ENCODE data around the gene TTLL1. TPM values are rescaled to one million over a fixed set of nuclear protein-coding genes. Genes with fewer than 3 reads are reported as not detected.

The TTLL1 gene
- total RNA-seq (10 to 100 TPM; 21.6 to 27.2 TPM), polyA plus RNA-seq (ENCODE audit: insufficient read length in 2 of 2) (10 to 100 TPM; 31.6 to 33.6 TPM)
- long read RNA-seq, donor 1, transcript TTLL1-201 (11 exons, 1,645 nt), result major isoform, 10 of 10 reads
- long read RNA-seq, donor 1, partial matches to known transcripts, result 0 of 10 reads
- long read RNA-seq, donor 1, other reads (novel, unspliced or antisense), result 0 of 10 reads
- long read RNA-seq, donor 2, partial matches to known transcripts, result 0 of 3 reads
- long read RNA-seq, donor 2, other reads (novel, unspliced or antisense), result 0 of 3 reads
- long read RNA-seq, donor 3, partial matches to known transcripts, result 0 of 2 reads
- long read RNA-seq, donor 3, other reads (novel, unspliced or antisense), result 0 of 2 reads
- long read RNA-seq, donor 4, transcript TTLL1-201 (11 exons, 1,645 nt), result major isoform, 6 of 6 reads
- long read RNA-seq, donor 4, partial matches to known transcripts, result 0 of 6 reads
- long read RNA-seq, donor 4, other reads (novel, unspliced or antisense), result 0 of 6 reads

- under 1% methylated on average over 58 of the region's 64 CpGs for WGBS (ENCODE audit: insufficient coverage)
- H3K27me3 ChIP-seq (ENCODE audit: control insufficient read depth, insufficient read depth, low read length), result no peaks in the 10 kb centered on the region
- H3K4me1 ChIP-seq (ENCODE audit: control insufficient read depth, insufficient read depth, low read length), result peaks cover 7% of the 10 kb centered on the region
- peak; percentile 43 to 95 (median 72) for DNase-seq (ENCODE audit: low read depth in 4 of 6, low spot score in 6 of 6)
- H3K4me3 ChIP-seq (ENCODE audit: low read depth, low read length), result peak within 1 kb of the TSS; percentile 79
- H3K9me3 ChIP-seq (ENCODE audit: control insufficient read depth, insufficient read depth, low read length), result no peaks in the 10 kb centered on the region
- no peak within 1 kb of the TSS for H3K27ac ChIP-seq (ENCODE audit: low read depth, low read length)
- H3K36me3 ChIP-seq (ENCODE audit: control insufficient read depth, insufficient read depth, low read length), result peaks cover 4% of the 10 kb centered on the region
Observed at GRCh38 chr22:43088984-43089717, at the start of gene TTLL1. Gene TTLL1 (minus strand): TSS chr22:43089391. CDS start chr22:43075586, 13,805 bp downstream.

DNA sequence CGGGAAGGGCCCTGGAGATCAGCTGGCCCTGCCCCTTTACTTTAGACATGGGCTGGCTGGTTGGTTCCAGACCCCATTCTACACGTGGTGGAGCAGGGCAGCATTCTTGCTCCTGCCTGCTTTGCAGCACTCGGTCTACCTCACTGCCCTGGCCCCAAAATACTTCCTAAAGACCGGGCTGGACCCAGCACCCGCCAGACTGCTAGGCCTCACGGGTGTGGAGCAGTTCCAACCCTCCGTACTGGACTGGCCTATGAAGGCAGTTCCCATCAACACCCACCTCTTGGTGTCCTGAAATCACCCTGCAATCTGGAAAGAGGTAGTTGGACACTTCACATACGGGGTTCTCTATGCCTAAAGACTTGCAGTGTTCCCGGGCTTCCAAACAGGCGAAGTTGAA, 47.6 kb upstream of the TTLL1 start:
- Histone ChIP-seq H3K36me3 (ENCODE audit: control insufficient read depth, insufficient read depth, low read length) (peaks cover 92% of the 10 kb centered on the region), H3K9me3 (ENCODE audit: control insufficient read depth, insufficient read depth, low read length) (no peaks in the 10 kb centered on the region), H3K4me3 (ENCODE audit: low read depth, low read length) (no peak overlapping the region), H3K27ac (ENCODE audit: low read depth, low read length) (no peak overlapping the region), H3K4me1 (ENCODE audit: control insufficient read depth, insufficient read depth, low read length) (peaks cover 12% of the 10 kb centered on the region), H3K27me3 (ENCODE audit: control insufficient read depth, insufficient read depth, low read length) (no peaks in the 10 kb centered on the region)
- no peak for DNase-seq (ENCODE audit: low read depth in 4 of 6, low spot score in 6 of 6)
- 90% methylated on average over 10 of the region's 10 CpGs for WGBS (ENCODE audit: insufficient coverage)

- no peak overlapping the region for H3K4me3 ChIP-seq (ENCODE audit: low read depth, low read length)
- DNase-seq (ENCODE audit: low read depth in 4 of 6, low spot score in 6 of 6), result peak in 2 of 6 donors; percentile 35 to 43
- H3K27ac ChIP-seq (ENCODE audit: low read depth, low read length), result no peak overlapping the region
- H3K36me3 ChIP-seq (ENCODE audit: control insufficient read depth, insufficient read depth, low read length), result peaks cover 95% of the 10 kb centered on the region
- 44% methylated on average over 8 of the region's 9 CpGs for WGBS (ENCODE audit: insufficient coverage)
- H3K4me1 ChIP-seq (ENCODE audit: control insufficient read depth, insufficient read depth, low read length), result peaks cover 6% of the 10 kb centered on the region
- H3K9me3 ChIP-seq (ENCODE audit: control insufficient read depth, insufficient read depth, low read length), result no peaks in the 10 kb centered on the region
- no peaks in the 10 kb centered on the region for H3K27me3 ChIP-seq (ENCODE audit: control insufficient read depth, insufficient read depth, low read length)
Observed at GRCh38 chr22:43136255-43136654, 47.1 kb upstream of the TTLL1 start.

GRCh38 chr22:43135565-43135964, 46.4 kb upstream of the TTLL1 start:
- WGBS (ENCODE audit: insufficient coverage), result 90% methylated on average over 2 of the region's 5 CpGs

DNA sequence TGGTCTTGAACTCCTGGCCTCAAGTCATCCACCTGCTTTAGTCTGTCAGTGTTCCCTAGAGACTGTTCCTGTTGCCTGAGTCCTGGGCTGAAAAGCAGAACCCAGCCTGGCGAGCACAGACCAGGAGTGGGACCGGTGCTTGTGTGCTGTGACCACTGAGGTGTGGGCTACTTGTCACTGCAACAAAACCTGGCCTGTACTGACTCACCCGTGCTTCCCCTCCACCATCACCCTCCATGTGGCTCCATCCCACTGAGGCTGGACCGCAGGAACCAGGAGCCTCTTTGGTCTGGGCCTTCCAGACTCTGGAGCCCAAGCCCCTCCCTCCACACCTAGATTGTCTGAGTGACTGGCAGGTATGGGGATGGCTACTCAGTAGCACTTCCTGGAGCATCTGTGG, 45.4 kb upstream of the TTLL1 start:
- no peak for DNase-seq (ENCODE audit: low read depth in 4 of 6, low spot score in 6 of 6)
- whole genome bisulfite sequencing (ENCODE audit: insufficient coverage), result 100% methylated on average over 4 of the region's 4 CpGs
- Histone ChIP-seq H3K4me3 (ENCODE audit: low read depth, low read length) (no peak overlapping the region), H3K27me3 (ENCODE audit: control insufficient read depth, insufficient read depth, low read length) (no peaks in the 10 kb centered on the region), H3K27ac (ENCODE audit: low read depth, low read length) (no peak overlapping the region), H3K9me3 (ENCODE audit: control insufficient read depth, insufficient read depth, low read length) (no peaks in the 10 kb centered on the region), H3K4me1 (ENCODE audit: control insufficient read depth, insufficient read depth, low read length) (peaks cover 5% of the 10 kb centered on the region), H3K36me3 (ENCODE audit: control insufficient read depth, insufficient read depth, low read length) (peaks cover 97% of the 10 kb centered on the region)

More at GRCh38 chr22:43135565-43135964, 46.4 kb upstream of the TTLL1 start:
- no peak for DNase-seq (ENCODE audit: low read depth in 4 of 6, low spot score in 6 of 6)
- Histone ChIP-seq H3K36me3 (ENCODE audit: control insufficient read depth, insufficient read depth, low read length) (peaks cover 95% of the 10 kb centered on the region), H3K27ac (ENCODE audit: low read depth, low read length) (no peak overlapping the region), H3K9me3 (ENCODE audit: control insufficient read depth, insufficient read depth, low read length) (no peaks in the 10 kb centered on the region), H3K27me3 (ENCODE audit: control insufficient read depth, insufficient read depth, low read length) (no peaks in the 10 kb centered on the region), H3K4me1 (ENCODE audit: control insufficient read depth, insufficient read depth, low read length) (peaks cover 5% of the 10 kb centered on the region), H3K4me3 (ENCODE audit: low read depth, low read length) (no peak overlapping the region)

DNA sequence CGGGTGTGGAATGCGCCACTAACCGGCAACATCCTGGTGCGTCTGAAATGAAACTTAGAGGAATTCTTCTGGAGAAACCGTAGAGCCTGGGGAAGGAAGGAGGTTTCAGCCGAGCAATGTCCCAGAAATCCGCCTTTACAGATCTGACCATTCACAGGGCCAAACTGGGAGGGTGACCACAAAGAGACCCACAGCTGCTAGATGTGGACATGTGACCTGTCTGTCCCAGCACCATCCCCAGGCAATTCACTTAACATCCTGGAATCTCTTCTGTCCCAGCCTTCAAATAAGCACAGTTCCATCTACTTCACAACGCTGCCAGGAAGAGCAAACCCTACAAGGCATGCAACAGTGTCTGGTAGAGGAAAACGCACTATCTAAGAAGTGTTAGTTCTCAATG, 44.2 kb upstream of the TTLL1 start:
- no peak overlapping the region for H3K27ac ChIP-seq (ENCODE audit: low read depth, low read length)
- H3K4me3 ChIP-seq (ENCODE audit: low read depth, low read length), result no peak overlapping the region
- 83% methylated on average over 7 of the region's 9 CpGs for WGBS (ENCODE audit: insufficient coverage)
- peaks cover 7% of the 10 kb centered on the region for H3K4me1 ChIP-seq (ENCODE audit: control insufficient read depth, insufficient read depth, low read length)
- peaks cover 94% of the 10 kb centered on the region for H3K36me3 ChIP-seq (ENCODE audit: control insufficient read depth, insufficient read depth, low read length)
- no peak for DNase-seq (ENCODE audit: low read depth in 4 of 6, low spot score in 6 of 6)
- H3K27me3 ChIP-seq (ENCODE audit: control insufficient read depth, insufficient read depth, low read length), result no peaks in the 10 kb centered on the region
- H3K9me3 ChIP-seq (ENCODE audit: control insufficient read depth, insufficient read depth, low read length), result no peaks in the 10 kb centered on the region

DNA sequence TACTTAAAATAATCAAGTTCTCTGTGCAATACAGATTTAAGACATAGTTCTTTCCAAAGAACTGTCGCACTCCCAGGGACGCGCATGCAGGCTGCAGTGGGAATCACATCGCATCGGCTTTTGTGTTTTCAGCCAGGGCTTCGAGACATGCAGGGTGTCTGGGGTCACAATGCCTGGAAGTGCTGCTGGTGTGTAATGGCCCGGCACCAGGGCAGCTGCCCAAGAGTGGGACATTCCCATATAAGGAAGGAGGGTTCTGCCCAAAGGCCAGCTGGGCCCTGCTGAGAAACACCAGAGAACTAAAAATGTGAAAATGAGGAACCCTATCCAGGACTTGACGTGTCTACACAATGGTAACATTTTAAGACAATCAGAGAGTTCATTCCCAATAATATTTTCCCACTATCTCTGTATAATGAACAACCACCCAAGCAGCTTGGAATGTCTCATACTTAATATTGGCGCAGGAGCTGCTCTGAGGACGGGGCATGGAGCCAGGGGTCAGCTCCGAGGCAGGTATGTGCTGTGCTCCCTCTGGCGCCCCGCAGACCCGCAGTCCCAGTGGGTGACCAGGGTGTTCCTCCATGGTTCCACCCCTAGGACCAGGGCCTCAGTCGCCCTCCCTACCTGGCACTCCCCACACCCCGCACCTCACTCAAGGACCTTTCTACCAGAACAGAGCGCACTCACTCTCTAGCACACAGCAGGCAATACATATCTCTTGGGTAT, 42.7 kb upstream of the TTLL1 start:
- WGBS (ENCODE audit: insufficient coverage), result 95% methylated on average over 15 of the region's 17 CpGs
- Histone ChIP-seq H3K4me1 (ENCODE audit: control insufficient read depth, insufficient read depth, low read length) (peaks cover 7% of the 10 kb centered on the region), H3K9me3 (ENCODE audit: control insufficient read depth, insufficient read depth, low read length) (no peaks in the 10 kb centered on the region), H3K4me3 (ENCODE audit: low read depth, low read length) (no peak overlapping the region), H3K27ac (ENCODE audit: low read depth, low read length) (no peak overlapping the region), H3K36me3 (ENCODE audit: control insufficient read depth, insufficient read depth, low read length) (peaks cover 84% of the 10 kb centered on the region), H3K27me3 (ENCODE audit: control insufficient read depth, insufficient read depth, low read length) (no peaks in the 10 kb centered on the region)
- no peak for DNase-seq (ENCODE audit: low read depth in 4 of 6, low spot score in 6 of 6)

GRCh38 chr22:43129426-43130425, 40.5 kb upstream of the TTLL1 start:
- Histone ChIP-seq H3K27me3 (ENCODE audit: control insufficient read depth, insufficient read depth, low read length) (no peaks in the 10 kb centered on the region), H3K27ac (ENCODE audit: low read depth, low read length) (no peak overlapping the region), H3K36me3 (ENCODE audit: control insufficient read depth, insufficient read depth, low read length) (peaks cover 64% of the 10 kb centered on the region), H3K9me3 (ENCODE audit: control insufficient read depth, insufficient read depth, low read length) (no peaks in the 10 kb centered on the region), H3K4me3 (ENCODE audit: low read depth, low read length) (no peak overlapping the region), H3K4me1 (ENCODE audit: control insufficient read depth, insufficient read depth, low read length) (peaks cover 2% of the 10 kb centered on the region)
- WGBS (ENCODE audit: insufficient coverage), result 45% methylated on average over 10 of the region's 16 CpGs
- DNase-seq (ENCODE audit: low read depth in 4 of 6, low spot score in 6 of 6), result no peak
